Liver (tissue), 9 donors: ENCODE measurements around the gene CSMD2. TPM values are rescaled to one million over a fixed set of nuclear protein-coding genes. Genes with fewer than 3 reads are reported as not detected.

Experiments used
- DNase-seq: peaks from one replicate; pipeline ENCODE4 v3.0.0-alpha.2; 2017; ENCODE audit warnings: low spot score
- H3K27ac ChIP-seq, 2 donors: one replicate each; pipeline ENCODE4 v1.7.0; 2013; ENCODE audit warnings: inconsistent platforms in 2 of 2, low read length in 2 of 2, control low read depth in 1 of 2, low read depth in 1 of 2, mild to moderate bottlenecking in 1 of 2
- H3K27me3 ChIP-seq, 4 donors: one replicate each; pipeline versions ENCODE4 v1.6.1 to v1.7.0; 2013; ENCODE audit warnings: low read length in 3 of 4, inconsistent platforms in 1 of 4, mild to moderate bottlenecking in 1 of 4, moderate library complexity in 1 of 4; ENCODE audit not compliant: control insufficient read depth in 4 of 4, insufficient read depth in 4 of 4
- H3K36me3 ChIP-seq, 4 donors: one replicate each; pipeline versions ENCODE4 v1.6.1 to v1.7.0; 2013; ENCODE audit warnings: low read length in 3 of 4, mild to moderate bottlenecking in 3 of 4, low read depth in 1 of 4, moderate library complexity in 1 of 4; ENCODE audit not compliant: control insufficient read depth in 4 of 4, insufficient read depth in 3 of 4
- H3K4me1 ChIP-seq, 4 donors: one replicate each; pipeline versions ENCODE4 v1.6.1 to v1.7.0; 2013; ENCODE audit warnings: low read length in 3 of 4, mild to moderate bottlenecking in 3 of 4, moderate library complexity in 1 of 4; ENCODE audit not compliant: control insufficient read depth in 4 of 4, insufficient read depth in 4 of 4
- H3K4me3 ChIP-seq, 3 donors: one replicate each; pipeline versions ENCODE4 v1.6.1 to v1.7.0; 2013; ENCODE audit warnings: low read length in 3 of 3, control low read depth in 1 of 3, low read depth in 1 of 3, mild to moderate bottlenecking in 1 of 3
- H3K9ac ChIP-seq, 2 donors: one replicate each; pipeline ENCODE4 v1.7.0; 2013; ENCODE audit warnings: low read length in 2 of 2, mild to moderate bottlenecking in 2 of 2, moderate library complexity in 2 of 2, control low read depth in 1 of 2, low read depth in 1 of 2
- H3K9me3 ChIP-seq, 4 donors: one replicate each; pipeline versions ENCODE4 v1.6.1 to v1.7.0; 2013; ENCODE audit warnings: low read length in 3 of 4; ENCODE audit not compliant: control insufficient read depth in 4 of 4
- ATF3 ChIP-seq: IDR thresholded peaks from 2 replicates; pipeline ENCODE4 v1.6.1; 2016; ENCODE audit warnings: antibody characterized with exemption
- FOXA1 ChIP-seq: IDR thresholded peaks from 2 replicates; pipeline ENCODE4 v1.6.1; 2016; ENCODE audit warnings: antibody characterized with exemption
- GABPA ChIP-seq, 2 donors: IDR thresholded peaks in 1 of 2; conservative IDR thresholded peaks in 1 of 2; 2 replicates each; pipeline ENCODE4 v1.6.1; 2016; ENCODE audit warnings: antibody characterized with exemption in 2 of 2, mild to moderate bottlenecking in 1 of 2, moderate library complexity in 1 of 2
- HNF4A ChIP-seq, 2 donors: conservative IDR thresholded peaks; 2 replicates each; pipeline ENCODE4 v1.6.1; 2016; ENCODE audit warnings: antibody characterized with exemption in 2 of 2, mild to moderate bottlenecking in 2 of 2
- JUND ChIP-seq, 2 donors: IDR thresholded peaks; 2 replicates each; pipeline ENCODE4 v1.6.1; 2016; ENCODE audit warnings: antibody characterized with exemption in 2 of 2
- MAX ChIP-seq: IDR thresholded peaks from 2 replicates; pipeline ENCODE4 v1.6.1; 2016; ENCODE audit warnings: antibody characterized with exemption
- NR2F2 ChIP-seq: IDR thresholded peaks from 2 replicates; pipeline ENCODE4 v1.6.1; 2016; ENCODE audit warnings: antibody characterized with exemption
- REST ChIP-seq: IDR thresholded peaks from 2 replicates; pipeline ENCODE4 v1.6.1; 2016; ENCODE audit warnings: antibody characterized with exemption, mild to moderate bottlenecking
- RXRA ChIP-seq, 2 donors: IDR thresholded peaks; 2 replicates each; pipeline ENCODE4 v1.6.1; 2017 to 2018; ENCODE audit warnings: antibody characterized with exemption in 2 of 2, mild to moderate bottlenecking in 1 of 2
- TAF1 ChIP-seq: conservative IDR thresholded peaks from 2 replicates; pipeline ENCODE4 v1.6.1; 2016; ENCODE audit warnings: antibody characterized with exemption, mild to moderate bottlenecking
- YY1 ChIP-seq: IDR thresholded peaks from 2 replicates; pipeline ENCODE4 v1.6.1; 2016; ENCODE audit warnings: antibody characterized with exemption, mild to moderate bottlenecking
- ZBTB33 ChIP-seq: IDR thresholded peaks from 2 replicates; pipeline ENCODE4 v1.6.1; 2016; ENCODE audit warnings: antibody characterized with exemption
- WGBS: extraction: QIAGEN DNeasy Blood & Tissue Kit; methylation state at CpG from one replicate; pipeline ENCODE4 v1.1.7; 2013; 5-methylcytosine and 5-hydroxymethylcytosine counted together
- polyA plus RNA-seq, 2 donors: library from polyadenylated mRNA; stranded (reverse) in 1 of 2; unstranded in 1 of 2; fragments of 200-250 nt in 1 of 2; fragments of >200 nt in 1 of 2; fragmentation: Nextera tagmentation in 1 of 2; extraction: Ambion mirVana in 1 of 2; gene quantifications; one replicate each; pipeline versions ENCODE4 v1.2.1 to v1.2.3, GENCODE V29; 2013 to 2015
- total RNA-seq, 2 donors: library from RNA; depleted of rRNA; stranded (reverse); fragments of >200 nt; gene quantifications; one replicate each; pipeline ENCODE4 v1.2.3, GENCODE V29; 2014
- donor health status: healthy.
- donor health status: healthy.
- donor health status: healthy.
- donor health status: healthy.
- donor health status: healthy.

Gene CSMD2
- total and polyA plus RNA-seq, 4 donors = 0.08 to 0.09 TPM; not detected in 2

- H3K4me3 ChIP-seq = no peak overlapping the region
- H3K36me3 ChIP-seq = no peaks in the 10 kb centered on the region
- H3K27me3 ChIP-seq = no peaks in the 10 kb centered on the region
- TF ChIP-seq REST = peak; percentile 35
- no peak for TF ChIP-seq RXRA (IDR thresholded peaks at IDR 0.05)
- no peaks in the 10 kb centered on the region for H3K9me3 ChIP-seq
- no peak for DNase-seq
- 56% methylated on average over 2 of the region's 2 CpGs for WGBS
- no peak overlapping the region for H3K9ac ChIP-seq
- H3K27ac ChIP-seq = no peak overlapping the region
- peaks cover 0 to 4% (median 0%) of the 10 kb centered on the region in 4 donors for H3K4me1 ChIP-seq
Measured at GRCh38 chr1:33880305-33880704, 284.7 kb downstream of the CSMD2 start.

GRCh38 chr1:33878392-33878791, 286.6 kb downstream of the CSMD2 start:
- Histone ChIP-seq H3K4me3 (no peak overlapping the region), H3K9me3 (no peaks in the 10 kb centered on the region), H3K4me1 (peaks cover 0 to 4% (median 0%) of the 10 kb centered on the region in 4 donors), H3K36me3 (no peaks in the 10 kb centered on the region), H3K27ac (no peak overlapping the region), H3K27me3 (no peaks in the 10 kb centered on the region), H3K9ac (no peak overlapping the region)
- WGBS = 41% methylated on average over 2 of the region's 2 CpGs
- DNase-seq = no peak
- TF ChIP-seq HNF4A (conservative IDR thresholded peaks at IDR 0.05) (peak; percentile 32 to 38), TAF1 (no peak), JUND (IDR thresholded peaks at IDR 0.05) (no peak), RXRA (IDR thresholded peaks at IDR 0.05) (peak; percentile 6 to 14), FOXA1 (no peak), ZBTB33 (no peak), ATF3 (no peak), GABPA (IDR thresholded peaks at IDR 0.05 in 1 of 2, conservative IDR thresholded peaks at IDR 0.05 in 1 of 2) (no peak), MAX (no peak), NR2F2 (no peak), YY1 (peak; percentile 37)
